C4-2B (cell line): ENCODE measurements around the gene NRIP1.

Source experiments
- CTCF ChIP-seq: fragments of 450-650 bp; conservative IDR thresholded peaks from 2 replicates; pipeline ENCODE4 v1.5.1; 2017; ENCODE audit warnings: mild to moderate bottlenecking
- ZFX ChIP-seq: fragments of 450-650 bp; IDR thresholded peaks from 2 replicates; pipeline ENCODE4 v1.6.1; 2017

GRCh38 chr21:15094706-15095105, 29.9 kb upstream of the NRIP1 start:
- TF ChIP-seq CTCF (no peak), ZFX (no peak)
